B cell (primary cell): ENCODE data around the gene KCNQ2.

ENCODE experiments used
- CTCF ChIP-seq: fragments of 200-600 bp; IDR thresholded peaks from one replicate; pipeline ENCODE4 v1.8.0; 2022; ENCODE audit warnings: antibody characterized with exemption, mild to moderate bottlenecking
- EZH2 ChIP-seq: IDR thresholded peaks from 2 replicates; pipeline ENCODE4 v1.6.1; 2012; ENCODE audit warnings: borderline replicate concordance, low read depth, mild to moderate bottlenecking, moderate library complexity, low read length; ENCODE audit not compliant: insufficient read depth, poor library complexity, severe bottlenecking

GRCh38 chr20:63501818-63502670, 29.6 kb upstream of the KCNQ2 start:
- TF ChIP-seq CTCF: no peak
- no peak for TF ChIP-seq EZH2
